Suprapubic skin (tissue), 4 donors: ENCODE measurements around the gene ACAD9. TPM values are rescaled to one million over a fixed set of nuclear protein-coding genes. Genes with fewer than 3 reads are reported as not detected.

ENCODE experiments used
- DNase-seq, 2 donors: peaks; one replicate each; pipeline ENCODE4 v3.0.0-alpha.2; 2019; ENCODE audit warnings: low spot score in 2 of 2
- H3K27ac ChIP-seq: fragments of 200-600 bp; sonication (generic); one replicate; pipeline ENCODE4 v1.5.1; 2019
- H3K27me3 ChIP-seq: fragments of 200-600 bp; sonication (generic); one replicate; pipeline ENCODE4 v1.5.1; 2019
- H3K36me3 ChIP-seq: fragments of 200-600 bp; sonication (generic); one replicate; pipeline ENCODE4 v1.5.1; 2019
- H3K4me1 ChIP-seq: fragments of 200-600 bp; sonication (generic); one replicate; pipeline ENCODE4 v1.5.1; 2019
- H3K4me3 ChIP-seq: fragments of 200-600 bp; sonication (generic); one replicate; pipeline ENCODE4 v1.5.1; 2019; ENCODE audit warnings: mild to moderate bottlenecking
- H3K9me3 ChIP-seq: fragments of 200-600 bp; sonication (generic); one replicate; pipeline ENCODE4 v1.5.1; 2019
- CTCF ChIP-seq, 2 donors: fragments of 200-600 bp in 1 of 2; fragments of 450-650 bp in 1 of 2; sonication (generic) in 1 of 2; IDR thresholded peaks; one replicate each; pipeline ENCODE4 v1.5.1; 2016 to 2019; ENCODE audit warnings: antibody characterized with exemption in 2 of 2, mild to moderate bottlenecking in 1 of 2, moderate library complexity in 1 of 2
- EP300 ChIP-seq: sonication (generic); formaldehyde crosslinking; IDR thresholded peaks from one replicate; pipeline ENCODE4 v1.6.1; 2017; ENCODE audit warnings: antibody characterized with exemption
- POLR2A ChIP-seq, 2 donors: fragments of 450-650 bp; IDR thresholded peaks; one replicate each; pipeline ENCODE4 v1.6.1; 2017; ENCODE audit warnings: antibody characterized with exemption in 2 of 2, mild to moderate bottlenecking in 2 of 2, moderate library complexity in 2 of 2
- POLR2AphosphoS5 ChIP-seq, 3 donors: sonication (generic); formaldehyde crosslinking; IDR thresholded peaks; one replicate each; pipeline ENCODE4 v1.6.1; 2017; ENCODE audit warnings: antibody characterized with exemption in 3 of 3
- WGBS: methylation state at CpG from one replicate; pipeline ENCODE4 v1.1.5; 2018; 5-methylcytosine and 5-hydroxymethylcytosine counted together
- total RNA-seq, 4 donors: library from RNA; depleted of rRNA; stranded (reverse); fragments of >200 nt; gene quantifications; one replicate each; pipeline ENCODE4 v1.1.0, GENCODE V29; 2016

The ACAD9 gene
- total RNA-seq, 4 donors from 2014 or later: 118 to 164 (median 138) TPM

- no peak for TF ChIP-seq POLR2AphosphoS5 (IDR thresholded peaks at IDR 0.05)
- DNase-seq: no peak
- Histone ChIP-seq H3K4me1 (peaks cover 12% of the 10 kb centered on the region), H3K4me3 (no peak overlapping the region), H3K27me3 (no peaks in the 10 kb centered on the region), H3K9me3 (no peaks in the 10 kb centered on the region), H3K27ac (no peak overlapping the region), H3K36me3 (no peaks in the 10 kb centered on the region)
- 92% methylated on average over 13 of the region's 13 CpGs for WGBS
These were observed 30.5 kb upstream of the ACAD9 start for GRCh38 chr3:128848936-128849335.

GRCh38 chr3:128849911-128850455, 29.4 kb upstream of the ACAD9 start:
- no peak for DNase-seq
- WGBS: 50% methylated on average over 2 of the region's 11 CpGs
- no peak overlapping the region for H3K27ac ChIP-seq
- no peaks in the 10 kb centered on the region for H3K27me3 ChIP-seq
- H3K9me3 ChIP-seq: no peaks in the 10 kb centered on the region
- peaks cover 12% of the 10 kb centered on the region for H3K4me1 ChIP-seq
- no peak overlapping the region for H3K4me3 ChIP-seq
- TF ChIP-seq POLR2A (IDR thresholded peaks at IDR 0.05): no peak
- TF ChIP-seq POLR2AphosphoS5 (IDR thresholded peaks at IDR 0.05): no peak
- no peak for TF ChIP-seq EP300
- TF ChIP-seq CTCF (IDR thresholded peaks at IDR 0.05): no peak
- H3K36me3 ChIP-seq: no peaks in the 10 kb centered on the region

- DNase-seq: no peak
- no peak overlapping the region for H3K4me3 ChIP-seq
- TF ChIP-seq CTCF (IDR thresholded peaks at IDR 0.05) (no peak), POLR2AphosphoS5 (IDR thresholded peaks at IDR 0.05) (no peak), POLR2A (IDR thresholded peaks at IDR 0.05) (no peak), EP300 (no peak)
- H3K27ac ChIP-seq: no peak overlapping the region
- WGBS: 87% methylated on average over 9 of the region's 9 CpGs
- no peaks in the 10 kb centered on the region for H3K27me3 ChIP-seq
- no peaks in the 10 kb centered on the region for H3K36me3 ChIP-seq
- H3K4me1 ChIP-seq: peaks cover 8% of the 10 kb centered on the region
- no peaks in the 10 kb centered on the region for H3K9me3 ChIP-seq
These were observed 28.9 kb upstream of the ACAD9 start for GRCh38 chr3:128850544-128850943.

GRCh38 chr3:128851601-128852000, 27.8 kb upstream of the ACAD9 start:
- no peaks in the 10 kb centered on the region for H3K4me1 ChIP-seq
- DNase-seq: no peak
- 52% methylated on average over 4 of the region's 4 CpGs for WGBS
- H3K36me3 ChIP-seq: no peaks in the 10 kb centered on the region
- H3K9me3 ChIP-seq: no peaks in the 10 kb centered on the region
- TF ChIP-seq POLR2AphosphoS5 (IDR thresholded peaks at IDR 0.05): no peak
- H3K27me3 ChIP-seq: no peaks in the 10 kb centered on the region
- H3K4me3 ChIP-seq: no peak overlapping the region
- no peak overlapping the region for H3K27ac ChIP-seq

GRCh38 chr3:128853826-128854225, 25.6 kb upstream of the ACAD9 start:
- 98% methylated on average over 5 of the region's 5 CpGs for WGBS
- no peak overlapping the region for H3K27ac ChIP-seq
- TF ChIP-seq POLR2A (IDR thresholded peaks at IDR 0.05) (no peak), CTCF (IDR thresholded peaks at IDR 0.05) (no peak), POLR2AphosphoS5 (IDR thresholded peaks at IDR 0.05) (no peak), EP300 (no peak)
- H3K36me3 ChIP-seq: no peaks in the 10 kb centered on the region
- H3K27me3 ChIP-seq: no peaks in the 10 kb centered on the region
- no peak for DNase-seq
- H3K4me1 ChIP-seq: no peaks in the 10 kb centered on the region
- H3K9me3 ChIP-seq: peaks cover 8% of the 10 kb centered on the region
- no peak overlapping the region for H3K4me3 ChIP-seq

- no peak for TF ChIP-seq POLR2AphosphoS5 (IDR thresholded peaks at IDR 0.05)
- no peak for TF ChIP-seq EP300
- no peak for TF ChIP-seq POLR2A (IDR thresholded peaks at IDR 0.05)
- TF ChIP-seq CTCF (IDR thresholded peaks at IDR 0.05): no peak
- Histone ChIP-seq H3K4me3 (no peak overlapping the region), H3K4me1 (no peaks in the 10 kb centered on the region), H3K36me3 (no peaks in the 10 kb centered on the region), H3K9me3 (peaks cover 15% of the 10 kb centered on the region), H3K27ac (no peak overlapping the region), H3K27me3 (no peaks in the 10 kb centered on the region)
- DNase-seq: no peak
- WGBS: 89% methylated on average over 3 of the region's 3 CpGs
These were observed 24.9 kb upstream of the ACAD9 start for GRCh38 chr3:128854475-128854874.
